DMS79 (cell line): ENCODE results near the gene PARVA.

Source experiments
- DNase-seq: peaks from one replicate; lab custom pipeline; 2025; lab: John Stamatoyannopoulos, UW

Gene PARVA

DNA sequence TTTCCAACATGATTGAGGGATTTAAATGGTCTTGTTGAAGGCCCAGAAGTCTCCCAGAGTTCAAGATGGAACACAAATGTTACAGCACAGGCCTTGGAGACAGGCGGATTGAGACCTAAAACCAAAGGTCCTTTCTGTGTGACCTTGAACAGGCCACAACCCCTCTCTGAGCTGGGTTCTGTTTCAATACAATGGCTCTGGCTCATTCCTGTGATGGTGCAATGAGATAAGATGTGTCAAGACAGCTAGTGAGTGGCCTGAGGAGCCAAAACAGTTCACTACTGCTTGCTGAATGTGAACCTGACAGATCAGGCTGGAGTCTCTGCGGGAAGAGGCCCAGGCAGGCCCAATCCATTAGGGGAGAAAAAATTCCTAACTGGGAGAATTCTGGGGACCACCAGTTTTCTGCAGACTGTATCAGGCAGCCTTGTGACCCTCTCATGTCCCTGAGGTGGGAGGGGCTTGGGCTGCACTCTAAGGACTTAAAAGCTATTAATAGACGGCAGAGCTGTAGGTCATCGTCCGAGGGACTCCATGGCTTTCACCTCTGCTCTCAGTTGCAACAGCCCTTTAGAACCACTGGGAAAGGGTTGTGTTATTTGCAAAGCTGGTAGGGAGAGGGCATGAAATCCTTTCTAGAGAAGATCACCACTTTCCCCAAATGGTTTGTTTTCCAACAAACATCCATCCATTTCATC, 170.7 kb downstream of the PARVA start:
- DNase-seq: no peak

DNA sequence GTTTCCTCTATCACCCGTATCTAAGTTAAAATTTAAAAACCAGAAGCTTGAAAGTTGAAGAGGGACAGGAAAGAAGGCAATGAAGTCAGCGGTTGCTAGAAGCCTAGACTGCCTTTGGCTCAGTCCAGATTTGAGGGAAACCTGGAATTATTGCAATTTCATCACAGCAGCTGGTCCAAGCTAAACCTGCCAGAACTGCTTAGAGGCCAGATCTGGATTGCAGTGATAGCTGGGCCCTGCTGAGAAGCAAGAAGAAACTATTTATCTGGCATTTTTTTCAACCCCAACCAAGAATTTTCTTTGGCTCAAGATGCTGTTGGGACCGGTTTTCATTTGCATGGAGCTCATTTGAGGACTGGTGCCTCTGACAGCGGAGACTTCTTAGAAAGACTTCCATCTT, 175.3 kb downstream of the PARVA start:
- DNase-seq: no peak

DNA sequence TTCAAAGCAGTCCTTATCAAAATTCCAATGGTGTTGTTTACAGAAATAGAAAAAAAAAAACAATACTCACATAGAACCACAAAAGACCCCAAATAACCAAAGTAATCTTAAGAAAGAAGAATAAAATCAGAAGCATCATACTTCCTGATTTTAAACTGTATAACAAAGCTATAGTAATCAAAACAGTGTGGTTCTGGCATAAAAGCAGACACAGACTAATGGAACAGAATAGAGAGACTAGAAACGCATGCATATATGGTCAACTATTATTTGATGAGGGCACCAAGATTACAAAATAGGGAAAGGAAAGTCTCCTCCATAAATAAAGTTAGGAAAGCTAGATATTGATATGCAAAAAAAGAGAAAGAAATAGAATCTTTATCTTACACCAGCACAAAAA, 176.8 kb downstream of the PARVA start:
- DNase-seq: no peak

DNA sequence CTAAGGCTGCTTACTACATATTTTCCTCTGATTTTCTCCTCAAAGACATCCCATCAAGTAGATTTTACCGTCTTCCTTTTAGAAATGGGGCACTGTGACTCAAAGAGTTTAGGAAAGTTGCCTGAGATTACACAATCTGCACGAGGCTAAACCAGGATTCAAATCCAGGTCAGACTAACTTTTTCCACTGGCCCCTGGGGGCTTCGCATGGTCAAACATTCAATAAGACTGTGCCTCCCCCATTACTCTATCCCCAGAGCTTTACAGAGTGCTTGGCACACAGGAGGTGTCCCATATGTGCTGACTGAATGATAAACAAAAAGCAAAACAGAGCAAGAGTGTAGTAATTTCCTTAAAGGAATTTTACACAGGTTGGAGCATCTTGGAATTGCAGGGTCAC, 178.8 kb downstream of the PARVA start:
- DNase-seq: no peak

DNA sequence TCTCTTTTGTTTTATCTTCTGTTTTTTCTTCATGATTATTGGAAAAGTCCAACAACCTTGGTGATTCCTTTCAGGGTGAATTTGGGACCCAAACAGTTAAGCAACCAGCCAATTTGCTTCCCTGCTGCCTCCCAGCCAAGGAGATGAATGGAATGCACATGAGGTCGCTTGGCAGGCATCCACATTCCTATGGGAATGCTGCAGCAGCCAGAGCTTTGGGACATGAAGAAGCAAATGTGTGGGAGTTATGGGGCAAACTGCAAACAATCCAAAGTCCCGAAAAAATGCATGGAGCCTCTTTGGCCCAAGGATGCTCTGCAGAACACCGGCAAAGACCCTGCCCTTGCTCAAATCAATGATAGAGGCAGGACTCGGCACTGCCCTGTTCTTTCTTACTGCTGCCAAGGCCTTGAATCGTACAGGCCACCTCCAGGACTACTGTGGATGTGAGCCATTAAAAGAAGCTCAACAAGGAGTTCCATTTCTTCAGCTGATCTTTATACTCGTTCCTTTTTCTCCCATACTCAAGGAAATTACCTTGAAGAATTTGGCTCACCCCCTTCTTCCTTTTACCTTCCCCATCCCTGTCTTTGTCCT, 179.5 kb downstream of the PARVA start:
- no peak for DNase-seq

DNA sequence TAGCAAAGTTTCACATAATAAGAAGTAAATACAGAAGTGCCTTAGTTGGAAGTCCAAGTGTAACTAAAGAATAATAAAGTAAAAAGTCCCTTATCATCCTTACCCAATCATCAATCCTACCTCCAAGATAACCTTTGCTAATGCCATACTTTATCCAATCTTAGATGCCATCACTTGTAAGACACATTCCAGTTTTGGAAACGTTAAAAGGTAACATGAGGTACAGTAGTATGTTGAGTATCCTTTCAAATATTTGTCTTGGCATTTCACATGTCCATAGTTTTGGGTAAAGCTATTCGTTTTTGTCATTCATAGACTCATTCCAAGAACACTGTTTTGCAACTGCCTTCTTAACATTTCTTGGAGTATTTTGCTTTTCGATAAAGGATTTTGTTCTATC, 181.6 kb downstream of the PARVA start:
- DNase-seq: no peak

DNA sequence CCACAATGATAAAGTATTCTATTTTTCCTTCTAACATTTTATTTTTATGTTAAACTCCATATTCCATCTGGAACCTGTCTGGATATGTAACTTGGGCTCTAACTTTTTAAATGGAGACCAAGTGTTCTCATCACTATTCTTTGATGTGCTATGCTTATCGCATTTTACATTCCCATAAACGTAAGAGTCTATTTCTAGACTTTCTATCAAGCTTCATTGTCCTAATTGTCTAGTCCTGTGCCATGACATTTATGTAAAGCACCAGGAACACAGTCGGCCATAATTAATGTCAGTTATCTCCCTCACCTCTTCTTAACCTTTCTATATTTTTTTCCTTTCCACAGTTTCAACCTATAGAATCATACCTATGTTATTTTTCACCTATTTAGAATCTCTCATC, 183.0 kb downstream of the PARVA start:
- no peak for DNase-seq

DNA sequence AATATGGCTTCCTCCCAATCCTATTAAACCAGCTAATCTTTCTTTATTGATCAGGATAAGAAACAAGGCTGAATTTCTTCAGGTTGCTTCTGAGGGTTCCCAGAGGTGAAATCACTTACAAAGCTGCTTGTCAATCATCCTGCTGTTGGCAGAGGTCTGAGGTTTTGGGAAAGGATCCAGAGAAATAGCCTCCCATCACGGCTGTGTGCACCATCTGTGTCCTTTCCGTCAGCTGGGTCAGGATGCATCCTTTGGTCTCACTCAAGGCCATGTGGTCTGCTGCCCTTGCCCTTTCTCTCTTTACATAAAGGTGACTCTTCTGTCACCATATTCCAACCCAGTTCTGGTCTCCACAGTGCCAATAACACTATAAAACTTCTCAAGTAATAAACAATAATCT, 183.5 kb downstream of the PARVA start:
- DNase-seq: no peak

DNA sequence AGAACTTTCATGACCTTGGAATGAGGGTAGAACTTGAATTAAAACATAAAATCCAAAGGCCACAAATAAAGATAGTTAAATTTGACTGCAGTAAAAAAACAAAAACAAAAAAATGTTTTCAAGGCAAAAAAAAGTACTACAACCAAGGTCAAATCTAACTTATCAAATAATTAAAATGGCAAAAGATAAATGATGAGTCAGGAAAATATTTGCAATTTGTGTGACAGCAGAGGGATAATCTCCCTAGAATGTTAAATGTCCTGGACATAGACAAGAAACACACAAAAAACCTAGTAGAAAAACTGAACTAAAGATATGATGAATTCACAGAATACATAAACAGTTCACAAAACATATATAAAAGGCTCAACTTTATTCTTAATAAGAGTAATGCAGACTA, 186.6 kb downstream of the PARVA start:
- no peak for DNase-seq

DNA sequence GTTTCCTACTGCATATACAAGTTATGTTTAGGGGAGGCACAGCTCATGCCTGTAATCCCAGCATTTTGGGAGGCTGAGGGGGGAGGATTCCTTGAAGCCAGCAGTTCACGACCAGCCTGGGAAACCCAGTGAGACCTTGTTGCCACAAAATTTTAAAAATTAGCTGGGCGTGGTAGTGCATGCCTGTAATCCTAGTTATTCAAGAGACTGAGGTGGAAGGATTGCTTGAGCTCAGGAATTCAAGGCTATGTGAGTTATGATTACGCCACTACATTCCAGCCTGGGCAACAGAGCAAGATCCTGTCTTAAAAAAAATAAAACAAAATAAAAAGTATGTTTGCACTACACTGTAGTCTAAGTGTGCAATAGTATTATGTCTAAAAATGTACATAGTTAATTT, 188.0 kb downstream of the PARVA start:
- DNase-seq: no peak

DNA sequence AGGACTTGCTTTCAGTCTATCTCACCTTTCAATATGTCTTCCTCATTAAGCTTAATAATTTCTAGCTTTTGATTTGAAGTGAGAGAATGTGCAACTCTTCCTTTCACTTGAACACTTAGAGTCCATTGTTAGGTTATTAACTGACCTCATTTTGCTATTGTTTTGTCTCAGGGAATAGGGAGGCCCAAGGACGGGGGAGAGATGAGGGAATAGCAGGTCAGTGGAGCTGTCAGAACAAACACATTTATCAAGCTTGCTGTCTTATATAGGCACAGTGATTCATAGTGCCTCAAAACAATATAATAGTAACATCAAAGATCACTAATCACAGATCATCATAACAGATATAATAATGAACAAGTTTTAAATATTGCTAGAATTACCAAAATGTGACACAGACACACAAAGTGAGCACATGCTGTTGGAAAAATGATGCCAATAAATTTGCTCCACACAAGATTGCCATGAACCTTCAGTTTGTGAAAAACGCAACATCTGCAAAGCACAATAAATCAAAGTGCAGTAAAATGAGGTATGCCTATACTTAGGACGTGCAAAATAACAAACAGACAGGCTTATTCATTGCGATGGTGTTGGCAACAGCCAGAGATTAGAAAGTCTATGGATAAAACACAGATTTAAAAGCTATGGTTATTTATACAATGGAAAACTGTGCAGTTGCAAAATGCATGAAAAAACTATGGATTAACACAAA, 190.5 kb downstream of the PARVA start:
- DNase-seq: no peak

DNA sequence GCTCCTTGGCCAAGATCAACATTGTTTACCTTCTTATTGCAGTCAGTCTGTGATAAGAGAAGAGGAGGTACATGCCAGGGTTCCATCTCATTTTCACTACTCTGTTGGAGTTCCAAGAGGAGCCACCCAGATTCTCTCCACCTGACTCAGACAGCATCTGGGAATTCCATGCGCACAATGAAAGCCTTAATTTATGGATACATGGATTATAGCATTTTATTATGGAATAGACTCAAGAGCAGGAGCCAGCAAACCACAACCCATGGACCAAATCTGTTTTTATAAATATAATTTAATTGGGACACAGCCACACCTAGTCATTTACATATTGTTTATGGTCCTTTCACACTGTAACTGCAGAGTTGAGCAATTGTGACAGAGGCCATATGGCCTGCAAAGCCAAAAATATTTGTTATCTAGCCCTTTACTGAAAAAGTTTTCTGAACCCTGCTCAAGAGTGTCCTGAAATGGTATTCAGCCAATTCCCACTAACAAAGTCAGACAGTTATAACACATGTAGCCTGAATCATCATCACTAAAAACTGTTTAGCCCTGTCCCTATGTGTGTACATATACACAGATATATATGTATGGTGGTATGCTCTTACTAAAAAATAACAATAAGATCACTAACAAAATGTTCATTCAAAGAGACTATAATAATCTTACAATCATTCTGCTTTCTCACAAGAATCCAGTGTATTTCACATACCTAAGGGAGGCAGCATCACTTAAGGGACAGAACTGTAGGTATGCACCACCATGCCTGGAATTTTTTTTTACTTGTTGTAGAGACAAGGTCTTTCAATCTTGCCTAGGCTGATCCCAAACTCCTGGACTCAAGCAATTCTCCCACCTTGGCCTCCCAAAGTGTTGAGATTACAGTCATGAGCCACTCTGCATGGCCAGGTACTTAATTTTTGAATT, 192.4 kb downstream of the PARVA start:
- no peak for DNase-seq

DNA sequence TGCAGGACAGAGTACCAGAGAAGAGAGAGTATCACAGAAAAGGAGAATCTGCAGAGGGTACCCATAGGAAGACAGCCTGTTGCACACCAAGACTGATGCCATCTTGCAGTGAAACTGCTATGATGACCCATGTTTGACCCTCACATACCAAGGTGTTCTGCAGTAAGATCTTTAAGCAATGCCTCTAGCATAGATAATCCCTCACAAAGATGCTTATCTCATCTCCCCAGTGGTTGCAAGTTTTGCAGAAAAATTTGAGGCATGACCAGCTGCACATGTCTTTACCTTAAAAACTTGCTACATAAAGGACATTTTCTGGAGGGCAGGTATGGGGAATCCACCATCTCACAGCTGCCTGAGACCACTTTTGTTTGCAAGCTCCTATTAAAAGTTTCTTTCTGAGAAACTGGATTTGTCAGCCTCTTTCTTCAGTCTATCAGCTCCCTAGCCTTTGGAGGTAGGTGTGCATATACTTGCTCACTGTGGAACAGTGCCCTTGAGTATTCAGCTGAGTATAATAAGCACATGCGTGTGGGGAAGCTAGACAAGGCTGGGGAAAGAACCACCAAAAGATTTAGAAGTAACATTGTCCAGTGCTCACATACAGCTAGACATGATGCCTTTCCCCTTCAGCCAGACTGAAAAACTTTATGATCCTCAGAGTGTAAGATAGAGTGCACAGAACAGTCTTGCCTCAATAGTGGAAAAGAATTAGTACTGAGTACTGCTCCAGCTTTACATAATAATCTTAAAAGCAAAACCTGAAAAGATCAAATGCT, 196.5 kb downstream of the PARVA start:
- DNase-seq: no peak

DNA sequence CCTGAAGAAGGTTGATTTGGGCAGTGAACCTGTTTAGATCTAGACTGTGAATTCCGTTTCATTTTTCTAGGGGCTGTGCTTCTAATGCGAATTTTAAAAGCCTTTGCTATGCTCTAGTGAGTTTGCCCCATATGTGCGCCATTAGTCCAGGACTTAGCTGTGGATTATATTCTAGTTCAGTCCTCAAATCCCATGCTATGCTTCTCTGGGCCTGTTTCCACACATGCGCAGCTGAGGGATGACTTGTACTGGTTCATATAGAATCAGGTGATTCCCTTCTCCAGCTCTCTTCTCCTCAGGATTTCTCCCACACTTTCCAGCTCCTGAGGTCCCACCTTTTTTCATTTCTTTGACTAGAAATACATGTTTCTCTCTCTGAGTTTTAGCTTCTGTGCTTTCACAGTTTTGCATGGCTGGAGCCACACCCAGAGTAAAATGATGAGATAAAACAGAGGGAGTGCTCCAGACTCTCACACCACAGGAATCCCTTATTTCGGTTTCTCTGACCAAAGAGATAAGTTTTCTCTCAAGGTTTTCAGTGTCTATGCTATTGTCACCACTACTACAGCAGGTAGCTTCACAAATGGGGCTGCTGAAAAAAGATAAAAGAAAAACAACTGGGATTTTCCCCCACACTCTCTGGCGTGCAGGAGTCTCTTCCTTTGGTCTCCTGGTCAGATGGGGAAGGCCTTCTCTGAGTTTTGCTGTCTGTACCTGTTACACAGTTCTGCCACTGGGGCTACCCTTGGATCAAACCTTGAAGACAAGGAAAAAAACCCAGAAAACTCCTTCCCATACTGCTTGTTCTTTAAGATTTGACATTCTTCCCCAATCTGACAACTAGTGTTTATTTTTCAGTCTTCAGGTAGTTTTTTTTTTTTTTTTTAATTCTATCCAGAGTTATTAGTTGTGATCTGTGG, 200.6 kb downstream of the PARVA start:
- DNase-seq: no peak

DNA sequence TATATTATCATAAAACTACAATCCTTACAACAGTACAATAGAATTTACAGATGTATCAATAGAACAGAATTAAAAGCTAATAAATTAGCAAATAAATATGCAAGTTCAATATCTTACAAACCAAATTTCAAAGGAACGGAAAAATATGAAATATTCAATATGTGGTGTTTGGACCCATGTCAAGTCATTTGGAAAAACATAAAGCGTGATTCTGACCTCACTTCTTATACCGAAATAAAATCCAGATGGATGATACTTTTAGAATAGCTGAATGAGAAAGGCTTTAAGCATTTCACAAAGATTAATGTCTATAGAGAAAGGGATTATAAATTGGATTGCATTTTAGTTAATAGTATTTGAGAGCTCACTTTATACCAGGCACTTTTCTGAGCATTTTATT, 204.0 kb downstream of the PARVA start:
- peak; percentile 52 for DNase-seq

DNA sequence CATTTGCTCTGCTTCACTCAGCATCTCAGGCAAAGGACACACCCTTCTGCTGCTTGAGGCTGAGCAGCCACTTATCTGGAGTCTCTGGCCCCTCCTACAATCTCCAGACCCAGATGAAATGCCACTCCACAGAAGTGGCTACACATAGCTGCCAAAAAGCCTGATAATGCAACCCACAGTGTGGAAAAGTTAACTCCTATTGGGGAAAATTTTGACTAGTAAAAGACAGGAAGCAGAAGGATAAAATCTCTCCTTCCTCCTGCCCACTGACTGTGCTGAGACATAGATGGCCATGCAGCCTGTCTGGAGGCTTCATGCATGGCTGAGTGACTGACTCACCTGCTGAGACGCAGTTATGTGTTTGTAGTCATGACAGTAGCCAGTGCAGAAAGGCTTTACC, 204.6 kb downstream of the PARVA start:
- DNase-seq: peak; percentile 98
